ENCODE results near the gene TACC2. TPM values are rescaled to one million over a fixed set of nuclear protein-coding genes. Genes with fewer than 3 reads are reported as not detected.
A peak's percentile ranks its signal among the peaks of the same experiment; 100 is the strongest.

The TACC2 gene
- total and polyA plus RNA-seq, 2 experiments from 2014 or later = 75.7 to 98.0 TPM

DNA sequence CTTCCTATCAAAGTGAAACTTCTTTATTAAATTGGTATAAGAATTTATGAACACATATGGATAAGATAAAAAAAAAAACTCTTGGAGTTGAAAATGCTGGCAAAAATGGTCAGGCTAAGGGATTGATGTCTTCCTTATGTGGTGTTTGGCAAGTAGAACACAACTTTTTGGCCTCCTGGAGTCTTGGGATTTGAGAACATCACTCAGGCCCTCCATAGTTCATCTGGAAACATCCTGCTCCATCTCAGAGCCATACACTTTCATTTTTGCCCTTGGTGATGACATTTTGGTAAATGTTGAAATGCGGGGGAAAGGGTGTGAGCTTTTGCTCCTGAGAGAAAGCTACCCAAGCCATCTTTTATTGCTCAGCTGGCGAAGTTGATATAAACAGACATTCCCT is 254.6 kb downstream of the TACC2 start:
- no peaks in the 10 kb centered on the region for H3K27me3 ChIP-seq
- peaks cover 43% of the 10 kb centered on the region for H3K36me3 ChIP-seq
- no peak overlapping the region for H3K4me3 ChIP-seq
- no peaks in the 10 kb centered on the region for H3K4me1 ChIP-seq (ENCODE audit: low read depth)
- no peak for DNase-seq (ENCODE audit: low read depth in 1 of 2, low spot score in 1 of 2)
- no peaks in the 10 kb centered on the region for H3K9me3 ChIP-seq (ENCODE audit: low read depth)
- peak overlapping the region; percentile 32 for H3K27ac ChIP-seq
- TF ChIP-seq, protein P1, sequence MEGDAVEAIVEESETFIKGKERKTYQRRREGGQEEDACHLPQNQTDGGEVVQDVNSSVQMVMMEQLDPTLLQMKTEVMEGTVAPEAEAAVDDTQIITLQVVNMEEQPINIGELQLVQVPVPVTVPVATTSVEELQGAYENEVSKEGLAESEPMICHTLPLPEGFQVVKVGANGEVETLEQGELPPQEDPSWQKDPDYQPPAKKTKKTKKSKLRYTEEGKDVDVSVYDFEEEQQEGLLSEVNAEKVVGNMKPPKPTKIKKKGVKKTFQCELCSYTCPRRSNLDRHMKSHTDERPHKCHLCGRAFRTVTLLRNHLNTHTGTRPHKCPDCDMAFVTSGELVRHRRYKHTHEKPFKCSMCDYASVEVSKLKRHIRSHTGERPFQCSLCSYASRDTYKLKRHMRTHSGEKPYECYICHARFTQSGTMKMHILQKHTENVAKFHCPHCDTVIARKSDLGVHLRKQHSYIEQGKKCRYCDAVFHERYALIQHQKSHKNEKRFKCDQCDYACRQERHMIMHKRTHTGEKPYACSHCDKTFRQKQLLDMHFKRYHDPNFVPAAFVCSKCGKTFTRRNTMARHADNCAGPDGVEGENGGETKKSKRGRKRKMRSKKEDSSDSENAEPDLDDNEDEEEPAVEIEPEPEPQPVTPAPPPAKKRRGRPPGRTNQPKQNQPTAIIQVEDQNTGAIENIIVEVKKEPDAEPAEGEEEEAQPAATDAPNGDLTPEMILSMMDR (IDR thresholded peaks at IDR 0.05; ENCODE audit: low read depth, low read length) = no peak

DNA sequence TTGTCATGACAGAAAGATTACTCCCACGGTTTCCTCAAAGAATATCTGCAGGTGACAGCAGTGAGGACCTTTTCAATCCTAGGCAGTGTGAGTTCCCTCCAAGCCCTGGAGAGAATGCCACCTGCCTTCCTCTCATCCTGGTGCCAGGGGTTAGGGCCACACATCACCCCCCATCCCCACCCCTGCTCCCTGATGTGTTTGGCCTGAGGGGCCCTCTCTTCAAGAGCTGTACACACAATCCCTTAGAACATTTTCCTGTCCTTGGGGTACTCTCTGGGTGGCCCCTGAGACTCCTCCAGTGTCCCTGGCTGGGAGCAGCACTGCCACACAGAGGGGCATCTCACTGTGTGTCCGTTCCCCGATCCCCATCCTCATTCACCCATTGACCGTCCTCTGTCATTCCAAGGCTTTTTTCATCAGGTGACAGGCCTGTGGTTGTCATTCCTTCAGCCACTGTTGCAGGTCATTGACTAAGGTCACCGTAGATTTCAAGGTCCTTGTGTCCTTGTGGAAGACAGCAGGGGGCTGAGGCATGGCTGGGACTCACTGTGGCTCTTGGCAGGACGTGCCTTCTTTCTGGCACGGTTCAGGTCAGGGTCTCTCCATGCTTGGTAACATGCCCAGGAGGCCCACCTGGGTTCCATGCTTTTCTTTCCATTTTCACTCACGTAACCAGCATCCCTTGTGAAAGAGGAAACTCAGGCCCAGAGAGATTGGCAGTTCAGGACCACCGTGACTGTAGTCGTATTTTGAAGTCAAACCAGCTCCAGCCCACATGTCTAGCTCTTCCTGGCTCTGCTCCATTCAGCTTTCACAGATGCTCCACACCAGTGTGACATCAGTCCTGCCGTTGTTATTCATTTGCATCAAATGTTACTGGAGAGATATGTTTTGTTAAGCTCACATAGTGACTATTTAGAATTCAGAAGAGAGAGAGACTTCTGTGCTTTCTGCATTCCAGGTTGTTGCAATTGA is 255.3 kb downstream of the TACC2 start:
- Histone ChIP-seq H3K9me3 (ENCODE audit: low read depth) (no peaks in the 10 kb centered on the region), H3K36me3 (peaks cover 36% of the 10 kb centered on the region), H3K27me3 (no peaks in the 10 kb centered on the region), H3K4me3 (no peak overlapping the region), H3K27ac (peak overlapping the region; percentile 32), H3K4me1 (ENCODE audit: low read depth) (no peaks in the 10 kb centered on the region)
- DNase-seq (ENCODE audit: low read depth in 1 of 2, low spot score in 1 of 2) = no peak
- TF ChIP-seq, protein P1 (IDR thresholded peaks at IDR 0.05; ENCODE audit: low read depth, low read length) = no peak

DNA sequence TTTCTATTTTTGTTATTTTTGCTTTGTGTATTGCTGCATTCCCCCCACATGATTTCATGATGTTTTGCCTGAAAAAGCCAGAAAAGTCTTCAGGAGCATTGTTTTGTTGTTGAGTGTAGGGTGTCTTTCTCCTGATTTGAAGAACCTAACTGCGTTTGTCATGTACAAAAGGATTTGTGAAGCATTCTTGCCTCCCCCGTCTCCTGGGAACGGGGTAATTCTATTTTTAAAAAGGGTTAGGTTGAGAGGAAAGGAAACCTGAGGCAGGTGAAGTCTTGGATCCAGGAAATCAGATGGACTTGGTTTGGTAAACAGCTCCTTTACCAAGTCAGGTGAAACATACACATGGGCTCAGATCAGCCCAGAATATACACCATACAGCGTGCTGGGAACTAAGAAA is 256.2 kb downstream of the TACC2 start:
- Histone ChIP-seq H3K4me3 (no peak overlapping the region), H3K9me3 (ENCODE audit: low read depth) (no peaks in the 10 kb centered on the region), H3K27ac (peak overlapping the region; percentile 24), H3K27me3 (no peaks in the 10 kb centered on the region), H3K4me1 (ENCODE audit: low read depth) (no peaks in the 10 kb centered on the region), H3K36me3 (peaks cover 35% of the 10 kb centered on the region)
- TF ChIP-seq, protein P1 (IDR thresholded peaks at IDR 0.05; ENCODE audit: low read depth, low read length) = no peak
- DNase-seq (ENCODE audit: low read depth in 1 of 2, low spot score in 1 of 2) = no peak

DNA sequence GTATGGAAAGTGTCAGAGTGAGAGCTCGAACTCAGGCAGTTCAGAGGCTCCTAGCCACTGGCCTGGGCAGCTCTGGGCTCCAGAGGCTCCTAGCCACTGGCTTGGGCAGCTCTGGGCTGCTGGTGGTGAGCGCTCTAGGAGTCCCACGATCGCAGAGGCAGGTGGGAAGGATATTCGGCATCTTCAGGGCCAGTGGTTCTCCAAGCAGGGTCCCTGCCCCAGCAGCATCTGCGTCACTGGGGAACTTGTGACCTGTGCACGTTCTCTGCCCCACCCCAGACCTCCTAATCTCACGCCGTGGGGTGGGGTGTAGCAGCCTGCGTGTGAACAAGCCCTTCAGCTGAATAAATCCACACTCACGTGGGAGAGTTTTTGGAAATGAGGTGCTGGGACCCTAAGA is 256.9 kb downstream of the TACC2 start:
- no peak overlapping the region for H3K4me3 ChIP-seq
- peaks cover 28% of the 10 kb centered on the region for H3K36me3 ChIP-seq
- TF ChIP-seq, protein P1 (IDR thresholded peaks at IDR 0.05; ENCODE audit: low read depth, low read length) = no peak
- H3K4me1 ChIP-seq (ENCODE audit: low read depth) = no peaks in the 10 kb centered on the region
- no peaks in the 10 kb centered on the region for H3K27me3 ChIP-seq
- no peaks in the 10 kb centered on the region for H3K9me3 ChIP-seq (ENCODE audit: low read depth)
- no peak for DNase-seq (ENCODE audit: low read depth in 1 of 2, low spot score in 1 of 2)
- peak overlapping the region; percentile 24 for H3K27ac ChIP-seq

DNA sequence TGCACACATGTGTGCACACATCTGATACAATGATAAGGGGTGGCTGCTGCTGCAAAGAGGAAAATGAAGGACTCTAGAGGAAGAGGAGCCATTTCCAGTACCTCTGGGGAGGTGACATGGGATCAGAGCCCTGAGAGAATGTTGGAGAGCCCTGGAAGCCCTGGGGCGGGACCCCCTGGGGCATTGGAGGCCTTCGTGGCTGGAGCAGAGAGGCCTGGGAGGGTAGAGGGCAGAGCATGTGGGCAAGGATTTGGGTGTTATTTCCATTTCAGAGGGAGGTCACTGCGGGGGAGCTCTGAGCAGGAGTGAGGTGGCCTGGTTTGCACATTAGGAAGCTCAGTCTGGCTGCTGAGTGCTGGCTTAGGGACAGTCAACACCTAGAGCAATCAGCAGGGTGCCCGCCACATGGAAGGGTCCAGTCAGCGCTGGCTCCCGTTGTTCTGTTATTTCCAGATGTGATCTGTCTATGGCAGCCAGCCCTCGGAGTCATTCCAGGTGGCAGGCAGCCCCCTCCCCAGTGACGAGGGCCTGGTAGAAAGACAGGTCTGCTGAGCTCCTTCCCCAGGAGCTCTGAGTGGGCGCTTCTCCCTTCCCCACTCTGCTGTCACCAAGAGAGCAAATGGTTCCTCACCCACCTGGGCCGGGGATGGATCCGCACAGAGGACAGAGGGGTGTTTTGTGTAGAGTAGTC is 258.0 kb downstream of the TACC2 start:
- no peak overlapping the region for H3K4me3 ChIP-seq
- H3K36me3 ChIP-seq = peaks cover 22% of the 10 kb centered on the region
- H3K27me3 ChIP-seq = no peaks in the 10 kb centered on the region
- peak overlapping the region; percentile 48 for H3K27ac ChIP-seq
- H3K9me3 ChIP-seq (ENCODE audit: low read depth) = no peaks in the 10 kb centered on the region
- no peaks in the 10 kb centered on the region for H3K4me1 ChIP-seq (ENCODE audit: low read depth)
- DNase-seq (ENCODE audit: low read depth in 1 of 2, low spot score in 1 of 2) = no peak
- TF ChIP-seq, protein P1 (IDR thresholded peaks at IDR 0.05; ENCODE audit: low read depth, low read length) = no peak

Data from cardiac muscle cell (in vitro differentiated cells and primary cell).